ENCODE measurements around the gene PILRA. TPM values are rescaled to one million over a fixed set of nuclear protein-coding genes. Genes with fewer than 3 reads are reported as not detected.

Gene PILRA
- total RNA-seq, 1 donor: 0.27 TPM

DNA sequence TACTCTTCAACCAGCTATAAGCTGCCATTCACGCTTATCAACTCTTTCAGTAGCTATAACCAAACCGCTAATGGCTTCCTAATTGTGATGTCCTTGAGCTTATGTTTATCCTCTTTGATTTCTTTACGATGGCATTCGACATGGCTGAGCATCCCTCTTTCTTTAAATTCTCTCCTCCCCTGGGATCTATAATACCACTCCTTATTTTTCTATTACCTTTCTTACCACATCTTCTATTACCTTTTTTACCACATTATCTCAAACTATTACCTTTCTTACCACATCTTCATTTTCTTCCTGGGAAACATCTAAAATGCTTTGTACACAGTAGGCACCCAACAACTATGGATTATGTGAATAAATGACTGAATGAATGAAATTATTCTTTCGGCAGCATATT lies 42.2 kb downstream of the PILRA start:
- DNase-seq (ENCODE audit: low read depth): no peak
- H3K4me3 ChIP-seq (ENCODE audit: low read depth, low read length): no peak overlapping the region
- TF ChIP-seq, protein P1, sequence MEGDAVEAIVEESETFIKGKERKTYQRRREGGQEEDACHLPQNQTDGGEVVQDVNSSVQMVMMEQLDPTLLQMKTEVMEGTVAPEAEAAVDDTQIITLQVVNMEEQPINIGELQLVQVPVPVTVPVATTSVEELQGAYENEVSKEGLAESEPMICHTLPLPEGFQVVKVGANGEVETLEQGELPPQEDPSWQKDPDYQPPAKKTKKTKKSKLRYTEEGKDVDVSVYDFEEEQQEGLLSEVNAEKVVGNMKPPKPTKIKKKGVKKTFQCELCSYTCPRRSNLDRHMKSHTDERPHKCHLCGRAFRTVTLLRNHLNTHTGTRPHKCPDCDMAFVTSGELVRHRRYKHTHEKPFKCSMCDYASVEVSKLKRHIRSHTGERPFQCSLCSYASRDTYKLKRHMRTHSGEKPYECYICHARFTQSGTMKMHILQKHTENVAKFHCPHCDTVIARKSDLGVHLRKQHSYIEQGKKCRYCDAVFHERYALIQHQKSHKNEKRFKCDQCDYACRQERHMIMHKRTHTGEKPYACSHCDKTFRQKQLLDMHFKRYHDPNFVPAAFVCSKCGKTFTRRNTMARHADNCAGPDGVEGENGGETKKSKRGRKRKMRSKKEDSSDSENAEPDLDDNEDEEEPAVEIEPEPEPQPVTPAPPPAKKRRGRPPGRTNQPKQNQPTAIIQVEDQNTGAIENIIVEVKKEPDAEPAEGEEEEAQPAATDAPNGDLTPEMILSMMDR (IDR thresholded peaks at IDR 0.05; ENCODE audit: insufficient read depth, low read length): no peak

GRCh38 chr7:100418930-100419659 lies 45.8 kb downstream of the PILRA start:
- no peak overlapping the region for H3K4me3 ChIP-seq (ENCODE audit: low read depth, low read length)
- TF ChIP-seq, protein P1 (IDR thresholded peaks at IDR 0.05; ENCODE audit: insufficient read depth, low read length): peak; percentile 25
- no peak for DNase-seq (ENCODE audit: low read depth)

- TF ChIP-seq, protein P1 (IDR thresholded peaks at IDR 0.05; ENCODE audit: insufficient read depth, low read length): no peak
- DNase-seq (ENCODE audit: low read depth): no peak
- H3K4me3 ChIP-seq (ENCODE audit: low read depth, low read length): no peak overlapping the region
These were observed 46.5 kb downstream of the PILRA start for GRCh38 chr7:100419660-100420226.

- H3K4me3 ChIP-seq (ENCODE audit: low read depth, low read length): no peak overlapping the region
- DNase-seq (ENCODE audit: low read depth): no peak
- TF ChIP-seq, protein P1 (IDR thresholded peaks at IDR 0.05; ENCODE audit: insufficient read depth, low read length): no peak
These were observed 50.0 kb downstream of the PILRA start for GRCh38 chr7:100423315-100423714.

DNA sequence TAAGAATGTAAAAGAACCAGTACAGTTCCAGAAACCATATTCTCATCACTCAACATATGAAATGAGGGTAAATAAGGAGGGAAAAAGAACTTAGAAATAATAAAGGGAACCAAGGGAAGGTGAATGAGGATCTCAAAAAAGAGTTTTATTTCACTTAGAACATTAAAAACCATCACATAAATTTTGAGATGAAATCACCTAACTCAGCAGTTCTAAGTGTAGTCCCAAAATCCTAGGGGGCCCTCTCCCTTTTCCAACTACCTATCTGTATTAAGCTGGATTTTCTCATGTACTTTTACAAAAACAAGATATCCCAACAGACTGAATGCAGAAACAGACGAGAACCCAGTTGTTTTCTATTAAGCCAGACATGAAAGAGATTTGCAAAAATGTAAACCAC lies 52.1 kb downstream of the PILRA start:
- TF ChIP-seq, protein P1 (IDR thresholded peaks at IDR 0.05; ENCODE audit: insufficient read depth, low read length): no peak
- no peak for DNase-seq (ENCODE audit: low read depth)
- H3K4me3 ChIP-seq (ENCODE audit: low read depth, low read length): no peak overlapping the region

- DNase-seq (ENCODE audit: low read depth): no peak
- TF ChIP-seq, protein P1 (IDR thresholded peaks at IDR 0.05; ENCODE audit: insufficient read depth, low read length): no peak
These were observed 53.2 kb downstream of the PILRA start for GRCh38 chr7:100426516-100426915.

More at GRCh38 chr7:100426516-100426915, 53.2 kb downstream of the PILRA start:
- H3K4me3 ChIP-seq (ENCODE audit: low read depth, low read length): no peak overlapping the region

Data from fibroblast of the aortic adventitia (primary cell).